Anterior cingulate cortex (tissue), 58 donors: Measurements from ENCODE around the gene FLNB.

Experiments
- DNase-seq, 58 donors: peaks; one replicate each; lab custom pipeline; 2025; lab: John Stamatoyannopoulos, UW

The FLNB gene

DNA sequence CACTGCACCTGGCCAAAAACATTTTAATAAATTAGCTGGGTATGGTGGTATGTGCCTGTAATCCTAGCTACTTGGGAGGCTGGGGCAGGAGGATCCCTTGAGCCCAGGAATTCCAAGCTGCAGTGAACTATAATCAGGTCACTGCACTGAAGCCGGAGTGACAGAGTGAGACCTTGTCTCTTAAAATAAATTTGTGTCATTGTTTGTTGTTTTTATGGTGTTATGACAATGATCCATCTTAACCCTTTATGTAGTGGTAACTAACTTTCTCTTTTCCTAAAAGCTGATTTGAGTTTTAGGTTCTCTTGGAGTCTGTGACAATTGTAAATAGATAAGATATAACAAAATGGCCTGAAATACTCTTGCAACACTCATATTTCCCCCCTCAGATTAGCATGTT, 20.7 kb downstream of the FLNB start:
- DNase-seq, result no peak

- DNase-seq, result no peak
These were observed 21.8 kb downstream of the FLNB start for GRCh38 chr3:58029842-58030584.

- no peak for DNase-seq
These were observed 24.0 kb downstream of the FLNB start for GRCh38 chr3:58032186-58032585.

- no peak for DNase-seq
These were observed 26.7 kb downstream of the FLNB start for GRCh38 chr3:58034738-58035523.

DNA sequence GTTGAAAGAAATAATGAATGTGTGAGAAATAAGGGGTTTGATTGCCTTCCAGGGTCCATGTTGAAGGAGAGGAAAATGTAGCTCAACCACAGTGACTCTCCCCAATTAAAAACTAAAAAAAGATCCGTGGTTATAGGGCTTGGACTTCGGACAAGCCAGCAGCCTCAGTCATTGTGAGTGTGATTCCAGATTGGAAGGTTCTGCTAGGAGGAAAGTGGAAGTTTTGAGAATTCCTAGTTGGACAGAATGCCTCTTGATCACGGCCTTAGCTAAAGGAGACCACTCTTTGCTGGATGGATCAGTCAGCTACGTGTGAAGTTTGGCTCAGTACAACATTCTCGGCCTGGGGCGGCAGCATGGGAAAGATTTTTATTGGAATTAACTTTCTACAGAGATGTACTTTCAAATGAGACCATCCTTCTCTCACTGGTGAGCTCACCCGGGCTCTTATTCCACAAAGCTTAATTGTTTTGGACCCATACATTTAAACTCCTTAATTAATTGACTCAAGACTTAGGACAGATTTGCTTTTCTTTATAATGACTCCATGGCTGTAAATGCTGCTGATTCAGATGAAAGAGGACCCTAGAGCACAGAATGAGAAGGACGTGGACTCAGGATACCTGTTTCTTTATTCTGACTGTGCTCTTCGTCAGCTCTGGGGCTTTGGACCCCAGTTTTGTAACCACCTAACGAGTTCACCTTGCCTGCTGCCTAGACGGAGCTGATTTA, 27.5 kb downstream of the FLNB start:
- DNase-seq, result no peak

- DNase-seq, result no peak
These were observed 28.2 kb downstream of the FLNB start for GRCh38 chr3:58036293-58037032.

DNA sequence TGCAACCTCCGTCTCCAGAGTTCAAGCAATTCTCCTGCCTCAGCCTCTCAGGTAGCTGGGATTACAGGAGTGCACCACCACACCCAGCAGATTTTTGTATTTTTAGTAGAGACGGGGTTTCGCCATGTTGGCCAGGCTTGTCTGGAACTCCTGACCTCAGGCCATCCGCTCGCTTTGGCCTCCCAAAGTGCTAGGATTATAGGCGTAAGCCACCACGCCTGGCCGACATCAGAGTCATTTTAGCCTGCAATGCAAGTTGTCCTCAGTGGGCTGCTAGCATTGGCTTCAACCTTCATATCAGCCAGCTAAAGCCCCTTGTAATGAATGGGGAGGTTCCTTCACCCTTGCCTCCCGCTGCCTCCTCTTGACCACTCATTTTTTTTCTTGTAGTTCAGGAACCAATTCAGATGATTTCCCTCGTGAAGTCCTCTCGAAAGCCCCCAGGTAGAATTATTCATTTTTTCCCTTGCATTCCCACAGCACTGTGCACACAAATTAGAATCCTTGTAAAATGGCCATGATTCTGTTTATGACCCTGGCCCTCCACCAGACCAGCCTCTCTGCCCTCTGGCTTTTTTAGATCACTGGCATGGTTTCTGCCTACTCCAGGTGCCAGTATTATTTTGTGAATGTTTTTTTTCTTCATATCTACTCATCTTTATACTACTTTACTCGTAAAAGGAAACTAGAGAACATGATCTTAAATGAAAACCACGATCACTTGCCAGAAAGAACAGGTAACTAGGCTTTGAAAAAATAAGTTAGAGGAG, 29.1 kb downstream of the FLNB start:
- DNase-seq, result no peak

GRCh38 chr3:58038675-58039292, 30.6 kb downstream of the FLNB start:
- peak in 2 of 58 donors; percentile 5 to 6 for DNase-seq

GRCh38 chr3:58039601-58040000, 31.4 kb downstream of the FLNB start:
- DNase-seq, result no peak

- no peak for DNase-seq
These were observed 33.1 kb downstream of the FLNB start for GRCh38 chr3:58041182-58041825.

DNA sequence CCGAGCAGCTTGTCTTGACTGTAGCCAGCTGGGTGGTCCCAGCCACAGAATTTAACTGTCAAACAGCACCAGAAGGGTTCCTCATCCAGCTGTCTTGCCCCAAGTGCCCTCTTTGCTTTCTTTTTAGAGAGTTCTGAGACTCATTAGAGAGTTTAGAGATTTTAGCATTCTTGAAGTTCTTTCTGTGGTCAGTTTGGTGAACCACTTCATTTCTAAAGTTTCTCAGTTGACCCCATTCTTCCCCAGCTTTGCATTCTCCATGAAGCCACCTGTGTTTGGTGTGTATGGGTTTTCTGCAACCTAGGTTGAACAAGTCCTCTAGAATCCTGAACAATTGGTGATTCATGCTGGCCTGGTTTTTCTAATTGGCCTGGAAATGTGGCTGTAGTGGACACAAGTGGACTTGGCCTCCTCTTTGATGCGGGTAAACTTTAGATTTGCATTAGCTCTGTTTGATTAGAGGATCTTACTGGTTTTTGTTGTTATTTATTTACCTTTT, 33.7 kb downstream of the FLNB start:
- DNase-seq, result no peak

DNA sequence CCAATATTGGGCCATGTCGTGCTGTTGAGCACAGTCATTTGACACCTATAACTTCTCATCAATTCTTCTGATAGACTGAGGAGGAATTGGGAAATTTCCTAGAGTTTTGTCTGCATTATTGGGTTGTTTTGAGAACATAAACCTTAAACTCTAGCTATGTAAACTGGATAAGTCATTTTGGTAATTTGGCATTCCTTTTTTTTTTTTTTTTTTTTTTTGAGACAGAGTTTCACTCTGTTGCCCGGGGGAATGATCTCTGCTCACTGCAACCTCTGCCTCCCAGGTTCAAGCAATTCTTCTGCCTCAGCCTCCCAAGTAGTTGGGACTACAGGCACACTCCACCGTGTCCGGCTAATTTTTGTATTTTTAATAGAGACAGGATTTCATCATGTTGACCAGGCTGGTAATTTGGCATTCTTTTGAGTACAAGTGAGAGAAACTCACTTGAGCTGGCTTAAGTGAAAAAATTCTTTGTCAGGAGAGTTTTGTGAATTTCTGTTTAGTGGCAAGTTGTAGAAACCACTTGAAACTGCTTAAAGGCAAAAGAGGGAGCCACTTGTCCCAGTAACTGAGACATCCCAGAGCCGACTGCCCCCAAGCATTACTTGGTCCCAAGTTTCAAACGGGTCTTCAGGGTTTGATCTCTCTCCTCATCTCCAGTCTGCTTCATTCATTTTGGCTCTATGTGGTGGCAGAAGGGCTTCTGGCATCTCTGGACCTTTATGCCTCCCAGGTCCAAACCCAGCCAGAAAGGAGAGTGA, 34.9 kb downstream of the FLNB start:
- no peak for DNase-seq

DNA sequence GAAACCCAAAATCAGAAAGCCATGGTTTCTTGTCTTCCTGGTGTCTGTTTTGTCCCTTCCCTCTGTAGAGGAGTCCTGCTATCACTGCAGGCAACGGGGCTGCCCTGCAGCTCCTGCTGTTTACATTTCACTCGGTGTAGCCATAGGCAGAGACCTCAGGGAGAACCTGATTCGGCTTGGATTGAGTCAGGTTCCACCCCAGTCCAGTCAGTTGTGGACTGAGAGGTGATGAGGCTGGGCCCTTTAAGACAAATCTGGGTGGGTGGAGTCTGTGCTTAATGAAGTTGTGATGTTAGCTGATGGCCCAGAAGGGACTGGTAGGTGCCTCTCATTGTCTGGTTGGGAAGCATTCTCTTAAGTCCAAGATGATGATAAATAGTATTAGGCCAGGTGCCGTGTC, 35.7 kb downstream of the FLNB start:
- DNase-seq, result no peak

- DNase-seq, result no peak
These were observed 36.7 kb downstream of the FLNB start for GRCh38 chr3:58044691-58045483.

DNA sequence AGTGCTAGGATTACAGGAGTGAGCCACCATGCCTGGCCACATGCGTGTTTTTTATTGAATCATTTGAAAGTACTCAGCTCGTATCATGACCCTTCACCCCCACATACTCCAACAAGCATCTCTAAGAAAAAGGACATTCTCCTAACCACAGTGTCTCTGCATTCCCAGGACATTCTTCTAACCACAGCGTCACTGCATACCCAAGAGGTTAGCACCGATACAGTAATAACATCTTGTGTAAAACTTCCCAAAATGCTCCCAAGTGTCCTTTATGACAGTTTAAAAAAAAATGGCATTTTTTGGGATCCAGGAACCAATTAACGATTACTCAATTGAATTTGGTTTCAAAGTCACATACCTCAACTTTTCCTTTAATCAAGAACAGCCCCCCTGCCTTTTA, 39.6 kb downstream of the FLNB start:
- DNase-seq, result no peak

- DNase-seq, result no peak
These were observed 40.1 kb downstream of the FLNB start for GRCh38 chr3:58048301-58048700.

GRCh38 chr3:58049143-58049785, 41.0 kb downstream of the FLNB start:
- DNase-seq, result peak in 1 of 58 donors; percentile 44
